Measurements from ENCODE around the gene CPED1. TPM values are rescaled to one million over a fixed set of nuclear protein-coding genes. Genes with fewer than 3 reads are reported as not detected.
"Not testable (repeated sequence)": the region's sequence is repeated elsewhere in the genome, so short reads cannot be mapped to it uniquely, and the experiment has no call there.

The CPED1 gene
- total RNA-seq, 1 experiment from 2014 or later = 0.13 TPM

- not testable (repeated sequence) for H2BK5ac ChIP-seq (ENCODE audit: insufficient read length, low read length); H3T11ph ChIP-seq (ENCODE audit: low read length); H2BK15ac ChIP-seq (ENCODE audit: low read depth, low read length); H3K23ac ChIP-seq (ENCODE audit: insufficient read length, low read depth, low read length); H3K27me3 ChIP-seq (ENCODE audit: insufficient read depth, low read length); H4K8ac ChIP-seq (replicated peaks; ENCODE audit: insufficient read length, low read depth, low read length); H2BK12ac ChIP-seq (ENCODE audit: insufficient read length, low read depth, low read length); H2BK120ac ChIP-seq (ENCODE audit: low read depth, low read length, poor library complexity, severe bottlenecking); H3K23me2 ChIP-seq (ENCODE audit: insufficient read length, low read depth, low read length, poor library complexity, severe bottlenecking); H2AFZ ChIP-seq (ENCODE audit: low read length); H3K27me3 Mint-ChIP-seq (ENCODE audit: low read depth); H2BK20ac ChIP-seq (ENCODE audit: low read depth, low read length, poor library complexity, severe bottlenecking); H3K79me1 ChIP-seq (ENCODE audit: insufficient read depth, low read depth, low read length, poor library complexity, severe bottlenecking); H3K14ac ChIP-seq (ENCODE audit: insufficient read depth, low read length); H3K27ac ChIP-seq (ENCODE audit: insufficient read length, low read depth, low read length); H4K20me1 ChIP-seq (ENCODE audit: control insufficient read depth, insufficient read depth, insufficient read length); H3K4me2 ChIP-seq (ENCODE audit: insufficient read depth, insufficient read length, low read length); H3K4me1 ChIP-seq (ENCODE audit: insufficient read depth, low read length); H3K4me3 Mint-ChIP-seq; H4K91ac ChIP-seq (ENCODE audit: insufficient read length, low read depth, low read length); DNase-seq; H2AK5ac ChIP-seq (ENCODE audit: insufficient read length, low read length); H4K5ac ChIP-seq (ENCODE audit: insufficient read length, low read depth, low read length); H3K36me3 Mint-ChIP-seq (ENCODE audit: insufficient read depth in 1 of 3, low read depth in 3 of 3); H3K4ac ChIP-seq (ENCODE audit: low read depth, low read length); H3K79me2 ChIP-seq (ENCODE audit: insufficient read depth, low read length); H3K56ac ChIP-seq (ENCODE audit: insufficient read length, low read depth, low read length); H3K18ac ChIP-seq (ENCODE audit: insufficient read length, low read depth, low read length); H3K4me1 Mint-ChIP-seq; H3K9me3 ChIP-seq (ENCODE audit: control insufficient read depth, low read depth, low read length); H3K27ac Mint-ChIP-seq; H3K9me3 Mint-ChIP-seq; H3K9ac ChIP-seq (ENCODE audit: extremely low read depth, insufficient read length, low read length)
- WGBS (ENCODE audit: extremely low coverage, insufficient read length, low lambda C conversion rate) = no CpG with 5 or more reads among the region's 2 CpGs
Measured at GRCh38 chr7:121037329-121037728, 48.8 kb downstream of the CPED1 start.

All from H9 (cell line).